HepG2 (cell line): ENCODE measurements around the gene JPH4. TPM values are rescaled to one million over a fixed set of nuclear protein-coding genes. Genes with fewer than 3 reads are reported as not detected.

Source experiments
- ARNT2 ChIP-seq: sonication (generic); formaldehyde crosslinking; IDR thresholded peaks from 2 replicates; pipeline ENCODE4 v1.8.0; 2022; ENCODE audit warnings: mild to moderate bottlenecking, low read depth, missing genetic modification reagents, moderate library complexity
- HNRNPL ChIP-seq: fragments of 200-400 bp; formaldehyde crosslinking; IDR thresholded peaks from 2 replicates; pipeline ENCODE4 v1.6.1; 2017; ENCODE audit warnings: mild to moderate bottlenecking, low read depth, low read length
- HOXD1 ChIP-seq: sonication (generic); formaldehyde crosslinking; IDR thresholded peaks from 2 replicates; pipeline ENCODE4 v1.5.0; 2020; ENCODE audit warnings: missing genetic modification reagents
- MED1 ChIP-seq: sonication (generic); formaldehyde crosslinking; IDR thresholded peaks from 2 replicates; pipeline ENCODE4 v1.4.0; 2020; ENCODE audit warnings: missing genetic modification reagents
- PLSCR1 ChIP-seq: sonication (generic); formaldehyde crosslinking; IDR thresholded peaks from 2 replicates; pipeline ENCODE4 v1.5.0; 2020; ENCODE audit warnings: missing genetic modification reagents, mild to moderate bottlenecking, borderline replicate concordance
- SRSF4 ChIP-seq: fragments of 200-400 bp; formaldehyde crosslinking; IDR thresholded peaks from one replicate; pipeline ENCODE4 v1.6.1; 2018; ENCODE audit warnings: mild to moderate bottlenecking, low read depth, low read length, moderate library complexity; ENCODE audit not compliant: poor library complexity, severe bottlenecking
- TBP ChIP-seq: sonication (generic); formaldehyde crosslinking; IDR thresholded peaks from 2 replicates; pipeline ENCODE4 v1.5.0; 2020; ENCODE audit warnings: missing genetic modification reagents
- ZBTB33 ChIP-seq: sonication (generic); formaldehyde crosslinking; IDR thresholded peaks from 2 replicates; pipeline ENCODE4 v1.4.0; 2020; ENCODE audit warnings: missing genetic modification reagents
- ZHX2 ChIP-seq, 2 experiments: sonication (generic) in 1 of 2; formaldehyde crosslinking in 1 of 2; IDR thresholded peaks; 2 replicates each; pipeline versions ENCODE4 v1.6.1 to v1.9.0; 2014 to 2022; ENCODE audit warnings: antibody characterized with exemption in 1 of 2, borderline replicate concordance in 1 of 2, inconsistent platforms in 1 of 2, low read depth in 1 of 2, missing genetic modification reagents in 1 of 2
- ZNF276 ChIP-seq: sonication (generic); formaldehyde crosslinking; IDR thresholded peaks from 2 replicates; pipeline ENCODE4 v1.4.0; 2020; ENCODE audit warnings: mild to moderate bottlenecking, low read depth, missing genetic modification reagents
- ZNF350 ChIP-seq: sonication (generic); formaldehyde crosslinking; IDR thresholded peaks from 2 replicates; pipeline ENCODE4 v1.4.0; 2020; ENCODE audit warnings: mild to moderate bottlenecking, low read depth, missing genetic modification reagents, borderline replicate concordance
- ZNF761 ChIP-seq: sonication (generic); formaldehyde crosslinking; conservative IDR thresholded peaks from 2 replicates; pipeline ENCODE4 v1.4.0; 2020; ENCODE audit warnings: mild to moderate bottlenecking, missing genetic modification reagents
- polyA plus RNA-seq, 8 experiments: library from polyadenylated mRNA; depleted of rRNA in 3 of 8; stranded (reverse) in 7 of 8; unstranded in 1 of 8; fragments of >200 nt; fragmentation: Illumina TruSeq in 4 of 8; extraction: Trizol in 4 of 8; gene quantifications; 2 replicates each; pipeline versions ENCODE4 v1.2.1 to v1.2.3, GENCODE V29; 2011 to 2016; ENCODE audit warnings: low read depth in 4 of 8, missing spikeins in 1 of 8, mixed read lengths in 1 of 8; ENCODE audit not compliant: insufficient read depth in 1 of 8
- total RNA-seq, 5 experiments: library from RNA; depleted of rRNA; stranded (reverse); fragments of >200 nt; fragmentation: Illumina TruSeq; extraction: Trizol; gene quantifications; 2 replicates each; pipeline ENCODE4 v1.2.3, GENCODE V29; 2016; ENCODE audit warnings: low read depth in 1 of 5
- TF ChIP-seq, protein P1 (sequence below): sonication (generic); formaldehyde crosslinking; IDR thresholded peaks from 2 replicates; pipeline ENCODE4 v1.4.0; 2020; ENCODE audit warnings: missing genetic modification reagents

Gene JPH4
- total and polyA plus RNA-seq, 2 of the 13 experiments (the other 11 are each of a cell fraction or from before 2014, with no cell fraction given): 0.08 to 0.22 TPM

- TF ChIP-seq ARNT2 (CRISPR knock-in tag) (no peak; the same call in 1 of the 2 replicates), TBP (CRISPR knock-in tag) (no peak), ZNF276 (CRISPR knock-in tag) (no peak), ZBTB33 (CRISPR knock-in tag) (no peak), ZHX2 (IDR thresholded peaks at IDR 0.05; ENCODE audit: low read depth) (no peak), ZHX2 (CRISPR knock-in tag; IDR thresholded peaks at IDR 0.05; ENCODE audit: borderline replicate concordance) (no peak), ZNF761 (CRISPR knock-in tag) (no peak), PLSCR1 (CRISPR knock-in tag) (no peak), MED1 (CRISPR knock-in tag) (0 out of 2 replicates have a peak, but pooled peaks have one; percentile 18), HNRNPL (no peak), HOXD1 (CRISPR knock-in tag) (no peak; the same call in 1 of the 2 replicates), SRSF4 (no peak), ZNF350 (CRISPR knock-in tag) (peak; percentile 41; the same call in 1 of the 2 replicates)
- TF ChIP-seq, protein P1, sequence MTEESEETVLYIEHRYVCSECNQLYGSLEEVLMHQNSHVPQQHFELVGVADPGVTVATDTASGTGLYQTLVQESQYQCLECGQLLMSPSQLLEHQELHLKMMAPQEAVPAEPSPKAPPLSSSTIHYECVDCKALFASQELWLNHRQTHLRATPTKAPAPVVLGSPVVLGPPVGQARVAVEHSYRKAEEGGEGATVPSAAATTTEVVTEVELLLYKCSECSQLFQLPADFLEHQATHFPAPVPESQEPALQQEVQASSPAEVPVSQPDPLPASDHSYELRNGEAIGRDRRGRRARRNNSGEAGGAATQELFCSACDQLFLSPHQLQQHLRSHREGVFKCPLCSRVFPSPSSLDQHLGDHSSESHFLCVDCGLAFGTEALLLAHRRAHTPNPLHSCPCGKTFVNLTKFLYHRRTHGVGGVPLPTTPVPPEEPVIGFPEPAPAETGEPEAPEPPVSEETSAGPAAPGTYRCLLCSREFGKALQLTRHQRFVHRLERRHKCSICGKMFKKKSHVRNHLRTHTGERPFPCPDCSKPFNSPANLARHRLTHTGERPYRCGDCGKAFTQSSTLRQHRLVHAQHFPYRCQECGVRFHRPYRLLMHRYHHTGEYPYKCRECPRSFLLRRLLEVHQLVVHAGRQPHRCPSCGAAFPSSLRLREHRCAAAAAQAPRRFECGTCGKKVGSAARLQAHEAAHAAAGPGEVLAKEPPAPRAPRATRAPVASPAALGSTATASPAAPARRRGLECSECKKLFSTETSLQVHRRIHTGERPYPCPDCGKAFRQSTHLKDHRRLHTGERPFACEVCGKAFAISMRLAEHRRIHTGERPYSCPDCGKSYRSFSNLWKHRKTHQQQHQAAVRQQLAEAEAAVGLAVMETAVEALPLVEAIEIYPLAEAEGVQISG (CRISPR knock-in tag): no peak
These were observed 39.1 kb downstream of the JPH4 start (continued) for GRCh38 chr14:23539248-23540140.
